Measurements from ENCODE around the gene UBTD2. TPM values are rescaled to one million over a fixed set of nuclear protein-coding genes. Genes with fewer than 3 reads are reported as not detected.

The UBTD2 gene
- total and polyA plus RNA-seq, 9 donors: 48.8 to 79.8 (median 61.2) TPM

DNA sequence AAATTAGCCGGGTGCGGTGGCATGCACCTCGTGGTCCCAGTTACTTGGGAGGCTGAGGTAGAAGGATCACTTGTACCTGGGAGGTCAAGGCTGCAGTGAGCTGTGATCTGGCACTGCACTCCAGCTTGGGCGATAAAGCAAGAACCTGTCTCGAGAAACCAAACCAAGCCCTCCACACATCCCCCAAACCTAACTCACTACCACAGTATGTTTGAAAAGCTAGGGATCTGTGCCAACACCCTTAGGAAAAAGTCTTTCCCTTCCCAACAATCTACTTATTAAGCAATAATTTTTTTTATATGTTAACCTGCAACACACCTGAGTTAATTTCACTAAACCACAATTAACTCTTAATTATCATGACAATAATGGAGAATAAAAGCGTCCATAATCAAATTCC lies 2.2 kb downstream of the UBTD2 start:
- H3K4me1 ChIP-seq (ENCODE audit: control insufficient read depth, insufficient read depth, low read length): peaks cover 14% of the 10 kb centered on the region
- no peaks in the 10 kb centered on the region for H3K9me3 ChIP-seq (replicated peaks; ENCODE audit: control insufficient read depth, low read depth, low read length)
- WGBS (ENCODE audit: insufficient coverage): 42% methylated on average over 2 of the region's 6 CpGs
- H3K36me3 ChIP-seq (ENCODE audit: control insufficient read depth, insufficient read depth, low read length): peaks cover 4% of the 10 kb centered on the region
- H3K4me3 ChIP-seq (ENCODE audit: low read length): no peak overlapping the region
- no peak overlapping the region for H3K27ac ChIP-seq (ENCODE audit: low read length)
- H3K27me3 ChIP-seq (ENCODE audit: control insufficient read depth, insufficient read depth, low read length): no peaks in the 10 kb centered on the region
- peak; percentile 44 for DNase-seq

DNA sequence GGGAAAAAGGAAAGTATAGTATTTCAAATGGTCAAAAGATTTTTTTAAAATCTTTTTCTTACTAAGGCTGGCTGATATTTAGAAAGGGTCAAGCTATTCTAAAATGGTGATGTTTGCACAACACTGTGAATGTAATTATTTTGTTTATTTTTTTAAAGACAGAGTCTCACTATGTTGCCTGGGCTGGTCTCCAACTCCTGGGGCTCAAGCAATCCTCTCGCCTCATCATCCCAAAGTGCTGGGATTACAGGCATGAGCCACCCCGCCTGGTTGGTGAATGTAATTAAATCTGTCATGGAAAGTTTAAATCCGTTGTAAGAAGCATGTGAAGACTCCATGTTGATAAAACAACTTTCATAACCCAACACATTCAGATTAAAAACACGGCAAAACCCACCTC lies 2.6 kb downstream of the UBTD2 start:
- Histone ChIP-seq H3K27ac (ENCODE audit: low read length) (no peak overlapping the region), H3K4me3 (ENCODE audit: low read length) (no peak overlapping the region), H3K36me3 (ENCODE audit: control insufficient read depth, insufficient read depth, low read length) (peaks cover 6% of the 10 kb centered on the region), H3K4me1 (ENCODE audit: control insufficient read depth, insufficient read depth, low read length) (peaks cover 14% of the 10 kb centered on the region), H3K9me3 (replicated peaks; ENCODE audit: control insufficient read depth, low read depth, low read length) (no peaks in the 10 kb centered on the region), H3K27me3 (ENCODE audit: control insufficient read depth, insufficient read depth, low read length) (no peaks in the 10 kb centered on the region)
- DNase-seq: peak; percentile 36
- WGBS (ENCODE audit: insufficient coverage): no CpG with 5 or more reads among the region's 4 CpGs

- H3K4me1 ChIP-seq (ENCODE audit: control insufficient read depth, insufficient read depth, low read length): peaks cover 9% of the 10 kb centered on the region
- no CpG with 5 or more reads among the region's 5 CpGs for WGBS (ENCODE audit: insufficient coverage)
Observed at GRCh38 chr5:172280317-172280716, 3.2 kb downstream of the UBTD2 start.

GRCh38 chr5:172278356-172278755 lies 5.2 kb downstream of the UBTD2 start:
- H3K27me3 ChIP-seq (ENCODE audit: control insufficient read depth, insufficient read depth, low read length): no peaks in the 10 kb centered on the region
- H3K9me3 ChIP-seq (replicated peaks; ENCODE audit: control insufficient read depth, low read depth, low read length): no peaks in the 10 kb centered on the region
- no peak overlapping the region for H3K27ac ChIP-seq (ENCODE audit: low read length)
- no peak overlapping the region for H3K4me3 ChIP-seq (ENCODE audit: low read length)
- DNase-seq: no peak
- H3K4me1 ChIP-seq (ENCODE audit: control insufficient read depth, insufficient read depth, low read length): peaks cover 5% of the 10 kb centered on the region
- peaks cover 6% of the 10 kb centered on the region for H3K36me3 ChIP-seq (ENCODE audit: control insufficient read depth, insufficient read depth, low read length)
- no CpG with 5 or more reads among the region's 9 CpGs for whole genome bisulfite sequencing (ENCODE audit: insufficient coverage)

More at GRCh38 chr5:172280317-172280716, 3.2 kb downstream of the UBTD2 start:
- H3K36me3 ChIP-seq (ENCODE audit: control insufficient read depth, insufficient read depth, low read length): peaks cover 6% of the 10 kb centered on the region
- H3K4me3 ChIP-seq (ENCODE audit: low read length): no peak overlapping the region
- DNase-seq: no peak
- H3K9me3 ChIP-seq (replicated peaks; ENCODE audit: control insufficient read depth, low read depth, low read length): no peaks in the 10 kb centered on the region
- H3K27ac ChIP-seq (ENCODE audit: low read length): no peak overlapping the region
- no peaks in the 10 kb centered on the region for H3K27me3 ChIP-seq (ENCODE audit: control insufficient read depth, insufficient read depth, low read length)

DNA sequence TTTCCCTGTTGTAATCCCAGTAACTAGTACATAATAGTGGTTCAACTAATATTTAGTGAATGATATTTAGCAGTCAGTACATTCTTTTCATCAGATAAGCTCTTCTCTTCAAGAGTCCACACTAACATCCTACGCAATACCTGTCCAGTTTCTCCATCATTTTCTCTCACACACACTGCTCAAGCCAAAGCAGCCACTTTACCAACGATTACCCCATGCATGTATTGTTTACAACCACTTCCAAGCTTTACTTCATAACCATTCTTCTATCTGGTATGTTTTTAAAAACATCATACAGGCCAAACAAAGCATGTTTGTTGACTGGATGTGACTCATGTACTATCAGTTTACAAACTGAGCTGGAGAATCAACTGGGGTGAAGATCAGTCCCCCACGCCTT lies 7.3 kb downstream of the UBTD2 start:
- H3K27me3 ChIP-seq (ENCODE audit: control insufficient read depth, insufficient read depth, low read length): no peaks in the 10 kb centered on the region
- H3K36me3 ChIP-seq (ENCODE audit: control insufficient read depth, insufficient read depth, low read length): peaks cover 6% of the 10 kb centered on the region
- no peak overlapping the region for H3K4me3 ChIP-seq (ENCODE audit: low read length)
- no peak overlapping the region for H3K27ac ChIP-seq (ENCODE audit: low read length)
- WGBS (ENCODE audit: insufficient coverage): 100% methylated on average over 3 of the region's 3 CpGs
- no peaks in the 10 kb centered on the region for H3K9me3 ChIP-seq (replicated peaks; ENCODE audit: control insufficient read depth, low read depth, low read length)
- no peak for DNase-seq
- H3K4me1 ChIP-seq (ENCODE audit: control insufficient read depth, insufficient read depth, low read length): peaks cover 3% of the 10 kb centered on the region

DNA sequence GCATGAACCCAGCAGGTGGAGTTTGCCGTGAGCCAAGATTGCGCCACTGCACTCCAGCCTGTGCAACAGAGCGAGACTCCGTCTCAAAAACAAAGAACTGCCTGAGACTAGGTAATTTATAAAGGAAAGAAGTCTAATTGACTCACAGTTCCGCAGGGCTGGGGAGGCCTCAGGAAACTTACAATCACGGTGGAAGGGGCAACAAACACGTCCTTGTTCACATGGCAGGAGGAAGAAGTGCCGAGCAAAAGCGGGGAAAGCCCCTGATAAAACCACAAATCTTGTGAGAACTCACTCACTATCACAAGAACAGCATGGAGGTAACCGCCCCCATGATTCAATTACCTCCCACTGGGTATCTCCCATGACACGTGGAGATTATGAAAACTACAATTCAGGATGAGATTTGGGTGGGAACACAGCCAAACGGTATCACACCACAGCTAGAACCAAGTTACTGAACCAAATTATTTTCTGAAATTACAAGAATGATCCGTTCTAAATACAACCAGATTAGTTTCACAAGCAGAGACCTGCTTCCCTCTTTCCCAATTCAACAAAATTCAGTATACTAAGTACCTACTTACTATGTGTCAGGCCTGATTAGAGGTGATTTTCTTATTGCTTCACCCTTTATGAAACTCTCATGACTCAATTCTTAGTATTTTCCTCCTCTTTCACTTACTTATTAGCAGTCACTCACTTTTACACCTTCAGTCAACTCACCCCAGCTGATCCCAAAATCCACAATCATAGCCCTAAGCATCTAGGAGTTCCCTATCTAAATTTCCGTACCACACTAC lies 8.4 kb downstream of the UBTD2 start:
- Histone ChIP-seq H3K27me3 (ENCODE audit: control insufficient read depth, insufficient read depth, low read length) (no peaks in the 10 kb centered on the region), H3K4me3 (ENCODE audit: low read length) (no peak overlapping the region), H3K27ac (ENCODE audit: low read length) (no peak overlapping the region), H3K4me1 (ENCODE audit: control insufficient read depth, insufficient read depth, low read length) (no peaks in the 10 kb centered on the region), H3K36me3 (ENCODE audit: control insufficient read depth, insufficient read depth, low read length) (peaks cover 6% of the 10 kb centered on the region), H3K9me3 (replicated peaks; ENCODE audit: control insufficient read depth, low read depth, low read length) (no peaks in the 10 kb centered on the region)
- DNase-seq: no peak
- 63% methylated on average over 5 of the region's 14 CpGs for WGBS (ENCODE audit: insufficient coverage)

DNA sequence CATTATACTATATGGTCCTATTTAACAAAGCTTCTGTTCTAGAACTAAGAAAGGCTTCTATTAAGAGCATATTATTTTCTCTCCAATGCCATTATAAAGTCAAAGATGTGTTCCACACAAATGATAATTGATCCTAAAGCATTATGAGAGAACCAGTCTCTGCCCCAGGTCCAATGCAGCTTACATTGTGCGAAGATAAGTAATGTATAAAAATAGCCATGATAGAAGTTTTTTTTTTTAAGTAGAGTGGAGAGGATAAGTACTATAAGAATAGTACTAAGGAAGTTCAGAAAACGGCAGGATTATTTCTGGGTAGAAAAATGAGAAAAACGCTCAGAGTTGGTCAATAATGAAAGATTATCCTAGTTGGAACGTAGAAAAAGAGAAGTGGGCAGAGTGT lies 15.6 kb downstream of the UBTD2 start:
- Histone ChIP-seq H3K27ac (ENCODE audit: low read length) (no peak overlapping the region), H3K4me1 (ENCODE audit: control insufficient read depth, insufficient read depth, low read length) (peaks cover 3% of the 10 kb centered on the region), H3K9me3 (replicated peaks; ENCODE audit: control insufficient read depth, low read depth, low read length) (no peaks in the 10 kb centered on the region), H3K4me3 (ENCODE audit: low read length) (no peak overlapping the region), H3K27me3 (ENCODE audit: control insufficient read depth, insufficient read depth, low read length) (no peaks in the 10 kb centered on the region), H3K36me3 (ENCODE audit: control insufficient read depth, insufficient read depth, low read length) (no peaks in the 10 kb centered on the region)
- WGBS (ENCODE audit: insufficient coverage): 43% methylated on average over 1 of the region's 4 CpGs
- DNase-seq: no peak

- H3K27ac ChIP-seq (ENCODE audit: low read length): no peak overlapping the region
- no CpG with 5 or more reads among the region's 4 CpGs for WGBS (ENCODE audit: insufficient coverage)
- H3K27me3 ChIP-seq (ENCODE audit: control insufficient read depth, insufficient read depth, low read length): no peaks in the 10 kb centered on the region
- no peak for DNase-seq
- peaks cover 3% of the 10 kb centered on the region for H3K4me1 ChIP-seq (ENCODE audit: control insufficient read depth, insufficient read depth, low read length)
- no peak overlapping the region for H3K4me3 ChIP-seq (ENCODE audit: low read length)
- no peaks in the 10 kb centered on the region for H3K9me3 ChIP-seq (replicated peaks; ENCODE audit: control insufficient read depth, low read depth, low read length)
- H3K36me3 ChIP-seq (ENCODE audit: control insufficient read depth, insufficient read depth, low read length): no peaks in the 10 kb centered on the region
Observed at GRCh38 chr5:172266676-172267092, 16.9 kb downstream of the UBTD2 start.

GRCh38 chr5:172266071-172266675 lies 17.4 kb downstream of the UBTD2 start:
- DNase-seq: no peak
- Histone ChIP-seq H3K9me3 (replicated peaks; ENCODE audit: control insufficient read depth, low read depth, low read length) (no peaks in the 10 kb centered on the region), H3K4me3 (ENCODE audit: low read length) (no peak overlapping the region), H3K27ac (ENCODE audit: low read length) (no peak overlapping the region), H3K27me3 (ENCODE audit: control insufficient read depth, insufficient read depth, low read length) (no peaks in the 10 kb centered on the region), H3K4me1 (ENCODE audit: control insufficient read depth, insufficient read depth, low read length) (peaks cover 3% of the 10 kb centered on the region), H3K36me3 (ENCODE audit: control insufficient read depth, insufficient read depth, low read length) (no peaks in the 10 kb centered on the region)
- WGBS (ENCODE audit: insufficient coverage): 70% methylated on average over 2 of the region's 10 CpGs

DNA sequence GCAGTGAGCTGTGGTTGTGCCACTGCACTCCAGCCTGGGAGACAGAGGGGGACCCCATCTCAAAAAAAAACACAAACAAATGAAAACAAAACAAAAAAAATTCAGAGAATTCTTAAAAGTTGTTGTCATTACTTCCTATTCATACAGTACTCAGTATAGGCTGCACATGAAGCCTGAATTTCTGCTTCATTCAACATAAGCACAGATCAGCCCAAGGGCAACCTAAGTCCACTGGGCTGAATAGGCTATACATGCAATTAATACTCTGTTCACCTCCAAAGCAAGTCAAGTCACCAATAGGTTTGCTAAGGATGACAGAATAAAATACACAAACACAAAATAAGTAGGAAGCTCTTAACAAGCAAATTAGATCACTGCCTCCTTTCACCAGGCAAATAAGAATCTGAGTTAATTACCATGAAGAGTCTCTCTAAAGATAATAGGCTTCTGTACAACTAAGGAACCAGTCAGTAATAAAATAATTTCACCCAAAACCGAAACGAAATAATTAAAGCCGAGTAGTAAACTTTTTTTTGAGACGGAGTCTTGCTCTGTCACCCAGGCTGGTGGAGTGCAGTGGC lies 18.7 kb downstream of the UBTD2 start:
- Histone ChIP-seq H3K4me1 (ENCODE audit: control insufficient read depth, insufficient read depth, low read length) (peaks cover 3% of the 10 kb centered on the region), H3K4me3 (ENCODE audit: low read length) (no peak overlapping the region), H3K27ac (ENCODE audit: low read length) (no peak overlapping the region), H3K36me3 (ENCODE audit: control insufficient read depth, insufficient read depth, low read length) (no peaks in the 10 kb centered on the region), H3K27me3 (ENCODE audit: control insufficient read depth, insufficient read depth, low read length) (no peaks in the 10 kb centered on the region), H3K9me3 (replicated peaks; ENCODE audit: control insufficient read depth, low read depth, low read length) (no peaks in the 10 kb centered on the region)
- no peak for DNase-seq
- 82% methylated on average over 4 of the region's 4 CpGs for WGBS (ENCODE audit: insufficient coverage)
